Measurements from ENCODE around the gene MYL3. TPM values are rescaled to one million over a fixed set of nuclear protein-coding genes. Genes with fewer than 3 reads are reported as not detected.

The MYL3 gene
- polyA plus RNA-seq, 1 donor from 2014 or later: 2.1 TPM

DNA sequence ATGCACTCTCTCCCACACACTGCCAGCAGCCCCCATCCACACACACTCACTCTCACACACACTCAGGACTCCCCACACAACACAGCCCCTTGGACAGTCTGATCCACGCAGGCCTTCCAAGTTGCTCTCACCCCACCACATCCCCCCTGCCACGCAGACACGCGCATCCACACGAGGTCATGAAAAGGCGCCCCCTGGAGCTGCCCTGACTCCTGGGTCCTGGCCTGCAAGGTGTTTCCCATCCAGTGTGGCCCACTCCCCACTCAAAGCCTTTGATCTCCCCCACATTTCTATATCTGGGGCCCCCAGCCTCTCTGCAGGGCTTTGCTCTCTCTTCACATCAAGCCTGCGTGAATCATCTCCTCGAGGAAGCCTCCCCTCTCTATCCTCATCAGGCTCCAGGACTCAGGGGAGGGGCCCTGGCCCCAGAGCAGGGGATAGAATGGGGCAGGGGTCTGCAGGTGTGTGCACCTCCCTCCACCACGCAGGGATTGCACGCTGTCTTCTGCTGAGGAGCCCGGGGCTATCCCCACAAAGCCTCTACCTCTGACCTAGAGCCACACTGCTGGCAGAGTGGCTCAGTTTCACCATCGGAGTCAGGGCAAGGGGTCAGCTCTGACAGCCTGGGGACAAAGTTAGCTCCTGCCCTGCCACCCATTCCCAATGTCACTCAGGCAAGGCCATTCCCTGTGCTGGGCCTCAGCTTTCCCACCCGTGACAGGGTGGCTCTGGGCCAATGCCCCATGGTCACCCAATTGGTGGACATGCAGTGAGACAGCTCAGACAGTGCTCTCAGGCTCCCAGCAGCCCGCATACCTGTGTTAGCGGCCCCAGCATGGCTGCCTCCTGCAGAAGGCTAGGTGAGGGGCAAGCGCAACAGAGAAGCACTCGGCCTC, 6.4 kb downstream of the MYL3 start:
- no peak overlapping the region for H2AFZ ChIP-seq (ENCODE audit: low read depth, low read length)
- H3K79me2 ChIP-seq (replicated peaks; ENCODE audit: insufficient read depth, low read length): no peaks in the 10 kb centered on the region
- H3K9me2 ChIP-seq (ENCODE audit: insufficient read depth, low read length): no peaks in the 10 kb centered on the region
- H3F3A ChIP-seq (ENCODE audit: insufficient read depth, low read length, poor library complexity, severe bottlenecking): no peaks in the 10 kb centered on the region
- H3K4me3 ChIP-seq (ENCODE audit: low read length): no peak overlapping the region
- no peaks in the 10 kb centered on the region for H3K9me3 ChIP-seq (ENCODE audit: low read length)
- TF ChIP-seq MXI1 (conservative IDR thresholded peaks at IDR 0.05; ENCODE audit: poor library complexity, severe bottlenecking) (no peak), SMC3 (conservative IDR thresholded peaks at IDR 0.05; ENCODE audit: poor library complexity) (no peak), EP300 (conservative IDR thresholded peaks at IDR 0.05; ENCODE audit: poor library complexity, severe bottlenecking) (no peak), EZH2 (IDR thresholded peaks at IDR 0.05; ENCODE audit: borderline replicate concordance, insufficient read depth, low read length, poor library complexity, severe bottlenecking) (no peak), RAD21 (conservative IDR thresholded peaks at IDR 0.05) (no peak)
- TF ChIP-seq, protein P1, sequence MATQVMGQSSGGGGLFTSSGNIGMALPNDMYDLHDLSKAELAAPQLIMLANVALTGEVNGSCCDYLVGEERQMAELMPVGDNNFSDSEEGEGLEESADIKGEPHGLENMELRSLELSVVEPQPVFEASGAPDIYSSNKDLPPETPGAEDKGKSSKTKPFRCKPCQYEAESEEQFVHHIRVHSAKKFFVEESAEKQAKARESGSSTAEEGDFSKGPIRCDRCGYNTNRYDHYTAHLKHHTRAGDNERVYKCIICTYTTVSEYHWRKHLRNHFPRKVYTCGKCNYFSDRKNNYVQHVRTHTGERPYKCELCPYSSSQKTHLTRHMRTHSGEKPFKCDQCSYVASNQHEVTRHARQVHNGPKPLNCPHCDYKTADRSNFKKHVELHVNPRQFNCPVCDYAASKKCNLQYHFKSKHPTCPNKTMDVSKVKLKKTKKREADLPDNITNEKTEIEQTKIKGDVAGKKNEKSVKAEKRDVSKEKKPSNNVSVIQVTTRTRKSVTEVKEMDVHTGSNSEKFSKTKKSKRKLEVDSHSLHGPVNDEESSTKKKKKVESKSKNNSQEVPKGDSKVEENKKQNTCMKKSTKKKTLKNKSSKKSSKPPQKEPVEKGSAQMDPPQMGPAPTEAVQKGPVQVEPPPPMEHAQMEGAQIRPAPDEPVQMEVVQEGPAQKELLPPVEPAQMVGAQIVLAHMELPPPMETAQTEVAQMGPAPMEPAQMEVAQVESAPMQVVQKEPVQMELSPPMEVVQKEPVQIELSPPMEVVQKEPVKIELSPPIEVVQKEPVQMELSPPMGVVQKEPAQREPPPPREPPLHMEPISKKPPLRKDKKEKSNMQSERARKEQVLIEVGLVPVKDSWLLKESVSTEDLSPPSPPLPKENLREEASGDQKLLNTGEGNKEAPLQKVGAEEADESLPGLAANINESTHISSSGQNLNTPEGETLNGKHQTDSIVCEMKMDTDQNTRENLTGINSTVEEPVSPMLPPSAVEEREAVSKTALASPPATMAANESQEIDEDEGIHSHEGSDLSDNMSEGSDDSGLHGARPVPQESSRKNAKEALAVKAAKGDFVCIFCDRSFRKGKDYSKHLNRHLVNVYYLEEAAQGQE (IDR thresholded peaks at IDR 0.05; ENCODE audit: borderline replicate concordance): no peak
- H3K4me2 ChIP-seq (ENCODE audit: low read length): no peak overlapping the region
- H3K36me3 ChIP-seq (ENCODE audit: insufficient read depth, low read length): no peaks in the 10 kb centered on the region
- no peaks in the 10 kb centered on the region for H3K27me3 ChIP-seq (ENCODE audit: insufficient read depth, low read depth, low read length)
- H3K27ac ChIP-seq (ENCODE audit: low read length): no peak overlapping the region
- no peaks in the 10 kb centered on the region for H4K20me1 ChIP-seq (ENCODE audit: insufficient read depth)
- H3K9ac ChIP-seq (ENCODE audit: low read length): no peak overlapping the region

- Histone ChIP-seq H2AFZ (ENCODE audit: low read depth, low read length) (no peak overlapping the region), H3K27me3 (ENCODE audit: insufficient read depth, low read depth, low read length) (no peaks in the 10 kb centered on the region), H3K4me2 (ENCODE audit: low read length) (no peak overlapping the region)
Observed at GRCh38 chr3:46854555-46854991, 8.7 kb downstream of the MYL3 start.

More at GRCh38 chr3:46854555-46854991, 8.7 kb downstream of the MYL3 start:
- Histone ChIP-seq H3K27ac (ENCODE audit: low read length) (no peak overlapping the region), H3F3A (ENCODE audit: insufficient read depth, low read length, poor library complexity, severe bottlenecking) (no peaks in the 10 kb centered on the region), H3K79me2 (replicated peaks; ENCODE audit: insufficient read depth, low read length) (no peaks in the 10 kb centered on the region), H3K9ac (ENCODE audit: low read length) (no peak overlapping the region), H3K36me3 (ENCODE audit: insufficient read depth, low read length) (no peaks in the 10 kb centered on the region), H4K20me1 (ENCODE audit: insufficient read depth) (no peaks in the 10 kb centered on the region), H3K4me3 (ENCODE audit: low read length) (no peak overlapping the region), H3K9me3 (ENCODE audit: low read length) (no peaks in the 10 kb centered on the region), H3K9me2 (ENCODE audit: insufficient read depth, low read length) (no peaks in the 10 kb centered on the region)
- TF ChIP-seq TAF1 (IDR thresholded peaks at IDR 0.05; ENCODE audit: low read depth) (no peak), CTCF (IDR thresholded peaks at IDR 0.05; ENCODE audit: poor library complexity, severe bottlenecking) (no peak), RAD21 (conservative IDR thresholded peaks at IDR 0.05) (no peak), EZH2 (IDR thresholded peaks at IDR 0.05; ENCODE audit: borderline replicate concordance, insufficient read depth, low read length, poor library complexity, severe bottlenecking) (no peak), SMC3 (conservative IDR thresholded peaks at IDR 0.05; ENCODE audit: poor library complexity) (no peak), EP300 (conservative IDR thresholded peaks at IDR 0.05; ENCODE audit: poor library complexity, severe bottlenecking) (no peak), POLR2AphosphoS5 (IDR thresholded peaks at IDR 0.05) (no peak), MXI1 (conservative IDR thresholded peaks at IDR 0.05; ENCODE audit: poor library complexity, severe bottlenecking) (no peak)
- TF ChIP-seq, protein P1 (IDR thresholded peaks at IDR 0.05; ENCODE audit: borderline replicate concordance): no peak

Data from neural cell (in vitro differentiated cells).